Measurements from ENCODE around the gene KIAA1755.
"Not testable (repeated sequence)": the region's sequence is repeated elsewhere in the genome, so short reads cannot be mapped to it uniquely, and the experiment has no call there.

Gene KIAA1755

DNA sequence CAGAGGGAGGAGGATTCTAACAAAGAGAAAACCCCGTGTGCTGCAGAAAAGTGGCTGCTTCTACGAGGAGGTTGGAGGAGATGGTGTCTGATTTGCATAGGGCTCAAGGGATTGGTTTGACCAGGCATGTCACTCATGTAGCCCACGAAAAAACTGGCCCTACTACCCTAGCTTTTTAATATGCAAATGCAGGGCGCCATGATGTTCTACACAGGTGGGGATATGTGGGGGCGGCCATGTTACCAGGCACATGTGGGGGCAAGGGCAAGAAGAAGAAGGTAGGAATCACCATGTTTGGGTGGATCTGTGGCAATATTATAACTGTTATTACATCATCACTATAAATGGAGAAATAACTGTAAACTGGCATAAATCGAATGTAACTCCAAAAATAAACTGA lies 9.9 kb downstream of the KIAA1755 start:
- Histone ChIP-seq H3K36me3 (ENCODE audit: low read length) (no peaks in the 10 kb centered on the region), H3K27ac (ENCODE audit: low read depth, low read length) (no peak overlapping the region), H3K9me2 (replicated peaks; ENCODE audit: insufficient read depth, low read length) (no peaks in the 10 kb centered on the region), H3K4me3 (ENCODE audit: insufficient read depth, low read length, poor library complexity, severe bottlenecking) (no peak overlapping the region), H3K9ac (ENCODE audit: low read length) (no peak overlapping the region), H3K9me3 (ENCODE audit: insufficient read depth, low read length) (no peaks in the 10 kb centered on the region), H4K20me1 (ENCODE audit: low read depth, low read length) (no peaks in the 10 kb centered on the region), H3K27me3 (ENCODE audit: low read length) (no peaks in the 10 kb centered on the region), H3F3A (ENCODE audit: insufficient read depth) (no peaks in the 10 kb centered on the region), H3K4me2 (ENCODE audit: low read depth, low read length, poor library complexity, severe bottlenecking) (no peak overlapping the region), H2AFZ (ENCODE audit: low read depth, low read length, severe bottlenecking) (no peak overlapping the region), H3K79me2 (ENCODE audit: insufficient read depth, low read length) (no peaks in the 10 kb centered on the region)
- no peak for TF ChIP-seq EZH2phosphoT487 (conservative IDR thresholded peaks at IDR 0.05; ENCODE audit: low read length)
- TF ChIP-seq, protein P1, sequence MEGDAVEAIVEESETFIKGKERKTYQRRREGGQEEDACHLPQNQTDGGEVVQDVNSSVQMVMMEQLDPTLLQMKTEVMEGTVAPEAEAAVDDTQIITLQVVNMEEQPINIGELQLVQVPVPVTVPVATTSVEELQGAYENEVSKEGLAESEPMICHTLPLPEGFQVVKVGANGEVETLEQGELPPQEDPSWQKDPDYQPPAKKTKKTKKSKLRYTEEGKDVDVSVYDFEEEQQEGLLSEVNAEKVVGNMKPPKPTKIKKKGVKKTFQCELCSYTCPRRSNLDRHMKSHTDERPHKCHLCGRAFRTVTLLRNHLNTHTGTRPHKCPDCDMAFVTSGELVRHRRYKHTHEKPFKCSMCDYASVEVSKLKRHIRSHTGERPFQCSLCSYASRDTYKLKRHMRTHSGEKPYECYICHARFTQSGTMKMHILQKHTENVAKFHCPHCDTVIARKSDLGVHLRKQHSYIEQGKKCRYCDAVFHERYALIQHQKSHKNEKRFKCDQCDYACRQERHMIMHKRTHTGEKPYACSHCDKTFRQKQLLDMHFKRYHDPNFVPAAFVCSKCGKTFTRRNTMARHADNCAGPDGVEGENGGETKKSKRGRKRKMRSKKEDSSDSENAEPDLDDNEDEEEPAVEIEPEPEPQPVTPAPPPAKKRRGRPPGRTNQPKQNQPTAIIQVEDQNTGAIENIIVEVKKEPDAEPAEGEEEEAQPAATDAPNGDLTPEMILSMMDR (IDR thresholded peaks at IDR 0.05; ENCODE audit: insufficient read depth, low read length, poor library complexity, severe bottlenecking) = no peak

GRCh38 chr20:38249536-38250310 lies 10.8 kb downstream of the KIAA1755 start:
- H3K4me3 ChIP-seq (ENCODE audit: insufficient read depth, low read length, poor library complexity, severe bottlenecking) = no peak overlapping the region
- no peak overlapping the region for H3K27ac ChIP-seq (ENCODE audit: low read depth, low read length)
- no peaks in the 10 kb centered on the region for H3K79me2 ChIP-seq (ENCODE audit: insufficient read depth, low read length)
- H4K20me1 ChIP-seq (ENCODE audit: low read depth, low read length) = no peaks in the 10 kb centered on the region
- H3K4me2 ChIP-seq (ENCODE audit: low read depth, low read length, poor library complexity, severe bottlenecking) = no peak overlapping the region
- no peak overlapping the region for H3K9ac ChIP-seq (ENCODE audit: low read length)
- H3K9me2 ChIP-seq (replicated peaks; ENCODE audit: insufficient read depth, low read length) = no peaks in the 10 kb centered on the region
- H3K27me3 ChIP-seq (ENCODE audit: low read length) = no peaks in the 10 kb centered on the region
- H3F3A ChIP-seq (ENCODE audit: insufficient read depth) = no peaks in the 10 kb centered on the region
- H3K36me3 ChIP-seq (ENCODE audit: low read length) = no peaks in the 10 kb centered on the region
- H2AFZ ChIP-seq (ENCODE audit: low read depth, low read length, severe bottlenecking) = no peak overlapping the region
- no peaks in the 10 kb centered on the region for H3K9me3 ChIP-seq (ENCODE audit: insufficient read depth, low read length)
- TF ChIP-seq EZH2phosphoT487 (conservative IDR thresholded peaks at IDR 0.05; ENCODE audit: low read length) = no peak
- TF ChIP-seq, protein P1 (IDR thresholded peaks at IDR 0.05; ENCODE audit: insufficient read depth, low read length, poor library complexity, severe bottlenecking) = no peak

DNA sequence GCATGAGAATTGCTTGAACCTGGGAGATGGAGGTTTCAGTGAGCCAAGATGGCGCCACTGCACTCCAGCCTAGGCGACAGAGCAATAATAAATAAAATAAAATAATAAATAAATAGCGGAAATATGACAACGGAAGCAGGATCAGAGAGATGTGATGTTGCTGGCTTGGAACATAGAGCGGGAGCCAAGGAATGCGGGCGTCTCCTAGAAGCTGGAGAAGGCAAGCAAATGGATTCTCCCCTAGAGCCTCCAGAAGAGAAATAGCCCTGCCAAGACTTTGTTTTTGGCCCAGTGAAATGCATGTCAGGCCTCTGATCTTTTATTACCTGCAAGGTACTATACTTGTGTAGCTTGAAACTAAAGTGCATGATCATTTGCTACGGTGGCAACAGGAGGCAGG lies 12.4 kb downstream of the KIAA1755 start:
- H3K4me3 ChIP-seq (ENCODE audit: insufficient read depth, low read length, poor library complexity, severe bottlenecking) = no peak overlapping the region
- no peak overlapping the region for H3K4me2 ChIP-seq (ENCODE audit: low read depth, low read length, poor library complexity, severe bottlenecking)
- H4K20me1 ChIP-seq (ENCODE audit: low read depth, low read length) = no peaks in the 10 kb centered on the region
- no peaks in the 10 kb centered on the region for H3K9me2 ChIP-seq (replicated peaks; ENCODE audit: insufficient read depth, low read length)
- H3K27ac ChIP-seq (ENCODE audit: low read depth, low read length) = no peak overlapping the region
- no peaks in the 10 kb centered on the region for H3K36me3 ChIP-seq (ENCODE audit: low read length)
- no peak overlapping the region for H2AFZ ChIP-seq (ENCODE audit: low read depth, low read length, severe bottlenecking)
- H3K27me3 ChIP-seq (ENCODE audit: low read length) = no peaks in the 10 kb centered on the region
- H3F3A ChIP-seq (ENCODE audit: insufficient read depth) = no peaks in the 10 kb centered on the region
- no peaks in the 10 kb centered on the region for H3K79me2 ChIP-seq (ENCODE audit: insufficient read depth, low read length)
- no peak overlapping the region for H3K9ac ChIP-seq (ENCODE audit: low read length)
- peaks cover 5% of the 10 kb centered on the region; the same call in 1 of the 2 replicates for H3K9me3 ChIP-seq (ENCODE audit: insufficient read depth, low read length)
- no peak for TF ChIP-seq EZH2phosphoT487 (conservative IDR thresholded peaks at IDR 0.05; ENCODE audit: low read length)
- TF ChIP-seq, protein P1 (IDR thresholded peaks at IDR 0.05; ENCODE audit: insufficient read depth, low read length, poor library complexity, severe bottlenecking) = no peak

DNA sequence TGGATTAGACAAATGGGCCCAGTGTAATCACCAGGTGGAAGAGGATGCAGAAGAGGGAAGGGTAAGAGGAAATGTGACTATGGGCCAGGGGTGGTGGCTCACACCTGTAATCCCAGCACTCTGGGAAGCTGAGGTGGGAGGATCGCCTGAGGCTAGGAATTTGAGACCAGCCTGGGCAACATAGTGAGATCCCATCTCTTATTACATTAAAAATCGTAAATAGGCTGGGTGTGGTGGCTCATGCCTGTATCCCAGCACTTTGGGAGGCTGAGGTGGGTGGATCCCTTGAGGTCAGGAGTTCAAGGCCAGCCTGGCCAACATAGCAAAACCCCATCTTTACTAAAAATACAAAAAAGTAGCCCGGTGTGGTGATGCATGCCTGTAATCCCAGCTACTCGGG lies 12.8 kb downstream of the KIAA1755 start:
- not testable (repeated sequence) for H3K9ac ChIP-seq (ENCODE audit: low read length); H3K4me3 ChIP-seq (ENCODE audit: insufficient read depth, low read length, poor library complexity, severe bottlenecking); H3K27me3 ChIP-seq (ENCODE audit: low read length); H2AFZ ChIP-seq (ENCODE audit: low read depth, low read length, severe bottlenecking); H3K9me3 ChIP-seq (ENCODE audit: insufficient read depth, low read length); H3K9me2 ChIP-seq (replicated peaks; ENCODE audit: insufficient read depth, low read length); H3K4me2 ChIP-seq (ENCODE audit: low read depth, low read length, poor library complexity, severe bottlenecking); H4K20me1 ChIP-seq (ENCODE audit: low read depth, low read length); H3F3A ChIP-seq (ENCODE audit: insufficient read depth); H3K36me3 ChIP-seq (ENCODE audit: low read length); H3K27ac ChIP-seq (ENCODE audit: low read depth, low read length); H3K79me2 ChIP-seq (ENCODE audit: insufficient read depth, low read length)

Data from SU-DHL-6 (cell line).